ENCODE results near the gene IL17RE. TPM values are rescaled to one million over a fixed set of nuclear protein-coding genes. Genes with fewer than 3 reads are reported as not detected.
A peak's percentile ranks its signal among the peaks of the same experiment; 100 is the strongest.

The IL17RE gene
- polyA plus RNA-seq, 5 donors: 74.6 to 102 (median 86.3) TPM

DNA sequence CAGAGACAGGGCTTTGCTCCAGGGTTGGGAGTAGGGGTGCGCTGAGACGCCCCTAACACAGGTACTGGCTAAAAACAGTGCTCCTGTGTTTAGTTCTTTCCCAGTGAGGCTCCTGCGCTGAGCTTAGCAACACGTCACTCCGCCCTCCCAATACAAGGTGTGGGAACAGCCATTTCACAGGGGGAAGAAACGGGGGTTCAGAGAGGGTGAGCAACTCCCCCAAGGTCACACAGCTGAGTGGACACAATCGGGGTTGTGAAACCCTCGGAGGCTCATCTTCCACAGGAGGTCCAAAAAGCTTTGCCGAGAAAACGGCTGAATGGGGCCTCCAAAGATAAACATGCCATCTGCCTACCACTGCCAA, 48.9 kb downstream of the IL17RE start:
- DNase-seq: no peak

DNA sequence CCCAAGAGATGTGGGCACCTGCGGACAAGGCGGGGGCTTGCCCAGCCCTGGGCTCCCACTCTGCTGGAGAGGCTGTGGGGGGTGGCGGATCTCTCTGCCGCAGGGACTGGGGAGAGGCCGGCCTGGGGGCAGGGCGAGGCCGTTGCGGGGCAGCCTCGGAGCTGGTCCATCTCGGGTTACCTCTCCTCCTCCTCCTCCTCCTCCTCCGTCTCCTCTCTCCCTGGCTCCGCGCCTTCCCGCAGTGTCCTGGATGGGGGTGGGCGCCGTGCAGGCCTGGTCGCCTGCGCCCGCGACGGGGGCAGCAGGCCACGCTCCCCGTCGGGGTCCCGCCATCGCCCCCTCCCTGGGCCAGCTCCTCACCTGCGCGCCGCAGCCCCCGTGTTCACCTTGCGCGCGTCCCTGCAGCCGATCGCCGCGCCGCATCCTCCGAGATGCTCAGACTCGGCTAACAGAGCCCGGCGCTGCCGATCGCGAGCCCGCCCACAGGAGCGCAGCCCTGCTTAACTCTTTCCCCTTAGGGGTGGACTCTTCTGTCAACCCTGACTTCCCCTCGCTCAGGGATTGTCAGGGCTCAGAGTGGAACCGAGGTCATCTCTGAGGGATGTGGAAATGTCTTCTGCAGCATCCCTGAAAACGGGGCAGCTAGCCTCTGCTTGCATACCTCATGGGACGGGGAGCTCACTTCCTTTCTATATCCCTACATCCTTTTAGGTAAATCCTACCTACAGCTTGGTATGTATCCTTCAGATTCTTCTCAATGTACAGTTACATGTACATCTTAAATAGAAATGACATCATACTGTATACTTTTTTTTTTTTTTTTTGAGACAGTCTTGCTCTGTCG, 49.5 kb downstream of the IL17RE start, which contains the start of gene PRRT3:
Gene PRRT3 (minus strand): TSS at position 447 of the 844 bp plus-strand sequence. CDS start 2,293 bp downstream, outside the sequence.
- peak in 1 of 2 donors; percentile 16 for DNase-seq

DNA sequence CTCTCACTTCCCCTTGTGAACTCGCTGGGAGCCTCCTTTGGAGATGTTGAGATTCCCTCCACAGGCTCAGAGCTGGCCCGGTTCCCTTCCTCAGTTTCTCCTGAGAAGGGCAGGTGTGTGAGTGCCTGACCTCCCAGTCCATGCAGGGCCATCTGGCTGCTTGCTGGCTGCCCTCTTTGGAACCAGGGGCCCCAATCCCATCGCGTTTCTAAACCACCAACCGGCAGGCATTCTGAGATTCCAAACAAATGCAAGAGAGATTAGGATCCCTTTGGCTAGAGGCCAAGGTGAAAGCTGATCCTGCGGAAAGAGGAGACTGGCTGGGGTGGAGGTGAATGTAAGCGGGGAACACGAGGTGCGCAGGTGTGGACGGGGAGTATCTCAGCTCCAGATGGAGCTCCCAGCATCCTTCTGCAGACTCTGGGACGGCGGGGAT, 52.4 kb downstream of the IL17RE start:
- no peak for DNase-seq

DNA sequence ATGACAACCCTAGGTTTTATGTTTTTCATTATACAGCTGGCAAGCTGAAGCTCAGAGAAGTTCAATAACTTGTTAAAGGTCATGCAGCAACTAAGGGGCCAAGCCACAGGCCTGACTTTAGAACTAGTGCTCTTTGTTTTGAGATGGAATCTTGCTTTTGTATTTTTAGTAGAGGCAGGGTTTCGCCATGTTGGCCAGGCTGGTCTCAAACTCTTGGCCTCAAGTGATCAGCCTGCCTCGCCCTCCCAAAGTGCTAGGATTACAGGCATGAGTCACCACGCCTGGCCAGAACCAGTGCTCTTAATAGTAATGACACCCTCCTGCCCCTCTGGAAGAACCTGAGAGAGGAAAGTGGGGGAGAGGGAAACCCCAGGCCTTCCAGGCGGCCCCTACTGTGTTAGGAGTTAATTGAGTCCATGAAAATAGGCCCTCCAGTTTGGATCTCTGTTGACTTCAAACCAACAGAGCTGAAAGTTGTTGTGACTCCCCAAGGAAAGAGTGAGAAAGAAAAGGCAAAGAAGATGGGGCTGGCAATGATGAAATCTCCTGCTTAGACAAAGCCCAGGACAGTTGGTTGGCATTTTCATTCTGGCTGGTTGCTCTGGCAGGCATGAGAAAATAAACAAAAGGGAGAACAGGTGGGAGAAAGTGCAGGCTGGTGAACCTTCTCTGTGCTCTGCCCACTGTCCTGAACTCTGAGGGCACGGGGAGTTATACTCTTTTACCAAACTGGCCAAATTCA, 53.1 kb downstream of the IL17RE start:
- DNase-seq: no peak

DNA sequence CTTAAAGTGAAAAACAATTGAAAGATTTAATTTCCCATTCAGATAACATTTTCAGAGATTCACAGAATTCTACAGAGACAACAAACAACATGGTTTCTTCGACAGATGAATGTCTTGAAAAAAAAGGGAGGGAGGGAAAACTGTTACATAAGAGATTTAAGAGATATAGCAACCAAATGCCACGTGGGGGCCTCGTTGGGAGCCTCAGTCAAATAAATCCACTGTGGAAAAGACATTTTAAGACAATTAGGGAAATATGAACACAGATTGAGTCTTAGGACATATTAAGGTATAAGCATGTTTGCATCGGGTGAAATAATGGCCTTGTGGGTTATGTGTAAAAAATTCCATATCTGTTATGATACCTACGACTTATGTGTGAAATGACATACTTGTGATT, 54.6 kb downstream of the IL17RE start:
- DNase-seq: no peak

DNA sequence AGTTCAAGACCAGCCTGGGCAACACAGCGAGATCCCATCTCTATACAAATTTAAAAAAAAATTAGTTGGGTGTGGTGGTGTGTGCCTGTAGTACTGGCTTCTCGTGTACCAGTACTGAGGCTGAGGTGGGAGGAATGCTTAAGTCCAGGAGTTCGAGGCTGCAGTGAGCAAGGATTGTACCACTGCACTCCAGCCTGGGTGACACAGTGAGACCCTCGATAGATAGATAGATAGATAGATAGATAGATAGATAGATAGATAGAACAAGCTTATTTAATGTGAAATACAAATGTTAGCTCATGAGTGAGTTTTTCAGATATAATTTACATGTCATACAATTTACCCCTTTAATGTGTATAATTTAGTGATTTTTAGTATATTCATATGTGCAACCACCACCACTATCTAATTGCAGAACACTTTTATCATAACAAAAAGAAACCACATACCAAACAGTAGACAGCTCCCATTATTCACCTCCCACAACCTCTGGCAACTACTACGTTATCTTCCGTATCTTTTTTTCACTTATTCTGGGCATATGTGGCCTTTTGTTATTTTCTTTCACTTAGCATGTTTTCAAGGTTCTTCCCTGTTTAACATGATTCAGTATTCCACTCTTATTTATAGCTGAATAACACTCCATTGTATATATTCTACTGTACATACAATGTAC, 62.7 kb downstream of the IL17RE start:
- no peak for DNase-seq

Other genes starting within 250 kb of the IL17RE start
- under 1 TPM in 4 of 5 donors, not detected in 1; 0.05 to 0.27 (median 0.23) TPM for gene CPNE9, start 199.0 kb upstream of the IL17RE start, polyA plus RNA-seq (ENCODE audit: insufficient read depth in 1 of 5, insufficient read length in 5 of 5, low replicate concordance in 1 of 5)
- gene BRPF1, start 171.1 kb upstream of the IL17RE start, polyA plus RNA-seq (ENCODE audit: insufficient read depth in 1 of 5, insufficient read length in 5 of 5, low replicate concordance in 1 of 5): 10 to 100 TPM; 16.8 to 25.4 (median 18.5) TPM
- gene OGG1, start 152.9 kb upstream of the IL17RE start, polyA plus RNA-seq (ENCODE audit: insufficient read depth in 1 of 5, insufficient read length in 5 of 5, low replicate concordance in 1 of 5): 10 to 100 TPM; 65.6 to 75.5 (median 68.7) TPM
- gene CAMK1, start 132.9 kb upstream of the IL17RE start, polyA plus RNA-seq (ENCODE audit: insufficient read depth in 1 of 5, insufficient read length in 5 of 5, low replicate concordance in 1 of 5): 10 to 100 TPM; 18.3 to 29.0 (median 23.1) TPM
- gene TADA3, start 110.4 kb upstream of the IL17RE start, polyA plus RNA-seq (ENCODE audit: insufficient read depth in 1 of 5, insufficient read length in 5 of 5, low replicate concordance in 1 of 5): 10 to 100 TPM; 66.6 to 95.1 (median 76.4) TPM
- gene ARPC4, start 109.8 kb upstream of the IL17RE start, polyA plus RNA-seq (ENCODE audit: insufficient read depth in 1 of 5, insufficient read length in 5 of 5, low replicate concordance in 1 of 5): 100 to 1,000 TPM in 4 of 5 donors, 10 to 100 TPM in 1; 93.6 to 118 (median 105) TPM
- gene TTLL3, start 92.6 kb upstream of the IL17RE start, polyA plus RNA-seq (ENCODE audit: insufficient read depth in 1 of 5, insufficient read length in 5 of 5, low replicate concordance in 1 of 5): 100 to 1,000 TPM in 1 of 5 donors, 10 to 100 TPM in 4; 68.4 to 116 (median 85.6) TPM
- 10 to 100 TPM; 31.0 to 41.7 (median 36.8) TPM for gene RPUSD3, start 58.8 kb upstream of the IL17RE start, polyA plus RNA-seq (ENCODE audit: insufficient read depth in 1 of 5, insufficient read length in 5 of 5, low replicate concordance in 1 of 5)
- under 1 TPM in 3 of 5 donors, not detected in 2; 0.10 to 0.30 (median 0.21) TPM for gene CIDEC, start 22.6 kb upstream of the IL17RE start, polyA plus RNA-seq (ENCODE audit: insufficient read depth in 1 of 5, insufficient read length in 5 of 5, low replicate concordance in 1 of 5)
- gene JAGN1, start 12.2 kb upstream of the IL17RE start, polyA plus RNA-seq (ENCODE audit: insufficient read depth in 1 of 5, insufficient read length in 5 of 5, low replicate concordance in 1 of 5): 10 to 100 TPM; 36.0 to 39.0 (median 38.7) TPM
- 10 to 100 TPM; 39.8 to 56.1 (median 42.6) TPM for gene IL17RC, start 14.2 kb downstream of the IL17RE start, polyA plus RNA-seq (ENCODE audit: insufficient read depth in 1 of 5, insufficient read length in 5 of 5, low replicate concordance in 1 of 5)
- 10 to 100 TPM; 37.8 to 75.1 (median 58.3) TPM for gene CRELD1, start 31.0 kb downstream of the IL17RE start, polyA plus RNA-seq (ENCODE audit: insufficient read depth in 1 of 5, insufficient read length in 5 of 5, low replicate concordance in 1 of 5)
- gene PRRT3, start 49.6 kb downstream of the IL17RE start, polyA plus RNA-seq (ENCODE audit: insufficient read depth in 1 of 5, insufficient read length in 5 of 5, low replicate concordance in 1 of 5): 1 to 10 TPM; 2.9 to 4.7 (median 3.9) TPM
- 10 to 100 TPM; 59.9 to 76.1 (median 70.4) TPM for gene EMC3, start 84.0 kb downstream of the IL17RE start, polyA plus RNA-seq (ENCODE audit: insufficient read depth in 1 of 5, insufficient read length in 5 of 5, low replicate concordance in 1 of 5)
- gene FANCD2, start 123.6 kb downstream of the IL17RE start, polyA plus RNA-seq (ENCODE audit: insufficient read depth in 1 of 5, insufficient read length in 5 of 5, low replicate concordance in 1 of 5): 10 to 100 TPM; 15.5 to 29.0 (median 21.6) TPM
- gene FANCD2OS, start 205.4 kb downstream of the IL17RE start, polyA plus RNA-seq (ENCODE audit: insufficient read depth in 1 of 5, insufficient read length in 5 of 5, low replicate concordance in 1 of 5): under 1 TPM in 4 of 5 donors, not detected in 1; 0.36 to 0.82 (median 0.55) TPM
- 100 to 1,000 TPM; 180 to 216 (median 201) TPM for gene BRK1, start 212.8 kb downstream of the IL17RE start, polyA plus RNA-seq (ENCODE audit: insufficient read depth in 1 of 5, insufficient read length in 5 of 5, low replicate concordance in 1 of 5)
- gene VHL, start 238.9 kb downstream of the IL17RE start, polyA plus RNA-seq (ENCODE audit: insufficient read depth in 1 of 5, insufficient read length in 5 of 5, low replicate concordance in 1 of 5): 10 to 100 TPM; 75.9 to 89.3 (median 84.5) TPM

All from right lung (tissue), 5 donors.